ENCODE measurements around the gene ARPC3. TPM values are rescaled to one million over a fixed set of nuclear protein-coding genes. Genes with fewer than 3 reads are reported as not detected.
A peak's percentile ranks its signal among the peaks of the same experiment; 100 is the strongest.

The ARPC3 gene
- total and polyA plus RNA-seq, 9 of the 15 experiments (the other 6 are each of a cell fraction or from before 2014, with no cell fraction given) = 74.2 to 575 (median 345) TPM

- TF ChIP-seq AFF1 (IDR thresholded peaks at IDR 0.05; ENCODE audit: low read depth in 1 of 2, partially characterized antibody in 2 of 2) (peak in 1 of 2 experiments; percentile 54), CXXC5 (CRISPR knock-in tag; IDR thresholded peaks at IDR 0.05) (peak; percentile 69), POLR2G (IDR thresholded peaks at IDR 0.05; ENCODE audit: low read depth, low read length) (peak; percentile 97), ZHX1 (conservative IDR thresholded peaks at IDR 0.05; ENCODE audit: low read length) (0 out of 2 replicates have a peak, but pooled peaks have one; percentile 53), MEIS2 (IDR thresholded peaks at IDR 0.05; ENCODE audit: partially characterized antibody) (no peak), STAT6 (CRISPR knock-in tag; IDR thresholded peaks at IDR 0.05) (no peak; the same call in 1 of the 2 replicates), MYNN (IDR thresholded peaks at IDR 0.05) (0 out of 2 replicates have a peak, but pooled peaks have one; percentile 38), MYNN (CRISPR knock-in tag; IDR thresholded peaks at IDR 0.05) (no peak), SRSF9 (IDR thresholded peaks at IDR 0.05; ENCODE audit: borderline replicate concordance, low read depth, low read length) (no peak), STAT5B (CRISPR knock-in tag; IDR thresholded peaks at IDR 0.05) (no peak), PURB (CRISPR knock-in tag; IDR thresholded peaks at IDR 0.05; ENCODE audit: low read depth) (no peak), MNT (conservative IDR thresholded peaks at IDR 0.05) (peak; percentile 61 to 90), ZBED1 (IDR thresholded peaks at IDR 0.05) (no peak), THRAP3 (IDR thresholded peaks at IDR 0.05; ENCODE audit: borderline replicate concordance) (no peak), SETDB1 (IDR thresholded peaks at IDR 0.05; ENCODE audit: low read length) (no peak), ZNF124 (CRISPR knock-in tag; IDR thresholded peaks at IDR 0.05) (no peak), ZNF57 (CRISPR knock-in tag; IDR thresholded peaks at IDR 0.05) (no peak)
Observed at GRCh38 chr12:110449799-110450497, at the start of gene ARPC3 (continued).
